ENCODE results near the gene GJA10.
"Not testable (repeated sequence)": the region's sequence is repeated elsewhere in the genome, so short reads cannot be mapped to it uniquely, and the experiment has no call there.

DNA sequence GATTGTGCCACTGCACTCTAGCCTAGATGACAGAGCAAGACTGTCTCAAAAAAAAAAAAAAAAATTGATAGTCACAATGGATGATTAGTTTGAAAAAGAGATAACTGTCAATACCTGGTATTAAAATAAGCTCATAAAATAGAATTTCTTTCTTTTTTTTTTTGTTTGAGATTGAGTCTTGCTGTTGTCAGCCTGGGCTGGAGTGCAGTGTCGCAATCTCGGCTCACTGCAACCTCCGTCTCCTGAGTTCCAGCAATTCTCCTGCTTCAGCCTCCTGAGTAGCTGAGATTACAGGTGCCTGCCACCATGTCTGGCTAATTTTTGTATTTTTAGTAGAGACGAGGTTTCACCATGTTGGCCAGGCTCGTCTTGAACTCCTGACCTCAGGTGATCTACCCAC, 46.8 kb upstream of the GJA10 start:
- not testable (repeated sequence) for TF ChIP-seq POLR2AphosphoS5 (IDR thresholded peaks at IDR 0.05; ENCODE audit: low read depth, low read length); SIN3A (IDR thresholded peaks at IDR 0.05; ENCODE audit: borderline replicate concordance, insufficient read depth, low read depth, low read length); TCF7L2 (IDR thresholded peaks at IDR 0.05; ENCODE audit: low read depth, low read length)
- TF ChIP-seq, protein P1, sequence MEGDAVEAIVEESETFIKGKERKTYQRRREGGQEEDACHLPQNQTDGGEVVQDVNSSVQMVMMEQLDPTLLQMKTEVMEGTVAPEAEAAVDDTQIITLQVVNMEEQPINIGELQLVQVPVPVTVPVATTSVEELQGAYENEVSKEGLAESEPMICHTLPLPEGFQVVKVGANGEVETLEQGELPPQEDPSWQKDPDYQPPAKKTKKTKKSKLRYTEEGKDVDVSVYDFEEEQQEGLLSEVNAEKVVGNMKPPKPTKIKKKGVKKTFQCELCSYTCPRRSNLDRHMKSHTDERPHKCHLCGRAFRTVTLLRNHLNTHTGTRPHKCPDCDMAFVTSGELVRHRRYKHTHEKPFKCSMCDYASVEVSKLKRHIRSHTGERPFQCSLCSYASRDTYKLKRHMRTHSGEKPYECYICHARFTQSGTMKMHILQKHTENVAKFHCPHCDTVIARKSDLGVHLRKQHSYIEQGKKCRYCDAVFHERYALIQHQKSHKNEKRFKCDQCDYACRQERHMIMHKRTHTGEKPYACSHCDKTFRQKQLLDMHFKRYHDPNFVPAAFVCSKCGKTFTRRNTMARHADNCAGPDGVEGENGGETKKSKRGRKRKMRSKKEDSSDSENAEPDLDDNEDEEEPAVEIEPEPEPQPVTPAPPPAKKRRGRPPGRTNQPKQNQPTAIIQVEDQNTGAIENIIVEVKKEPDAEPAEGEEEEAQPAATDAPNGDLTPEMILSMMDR (IDR thresholded peaks at IDR 0.05), result not testable (repeated sequence)
- TF ChIP-seq, protein P2, sequence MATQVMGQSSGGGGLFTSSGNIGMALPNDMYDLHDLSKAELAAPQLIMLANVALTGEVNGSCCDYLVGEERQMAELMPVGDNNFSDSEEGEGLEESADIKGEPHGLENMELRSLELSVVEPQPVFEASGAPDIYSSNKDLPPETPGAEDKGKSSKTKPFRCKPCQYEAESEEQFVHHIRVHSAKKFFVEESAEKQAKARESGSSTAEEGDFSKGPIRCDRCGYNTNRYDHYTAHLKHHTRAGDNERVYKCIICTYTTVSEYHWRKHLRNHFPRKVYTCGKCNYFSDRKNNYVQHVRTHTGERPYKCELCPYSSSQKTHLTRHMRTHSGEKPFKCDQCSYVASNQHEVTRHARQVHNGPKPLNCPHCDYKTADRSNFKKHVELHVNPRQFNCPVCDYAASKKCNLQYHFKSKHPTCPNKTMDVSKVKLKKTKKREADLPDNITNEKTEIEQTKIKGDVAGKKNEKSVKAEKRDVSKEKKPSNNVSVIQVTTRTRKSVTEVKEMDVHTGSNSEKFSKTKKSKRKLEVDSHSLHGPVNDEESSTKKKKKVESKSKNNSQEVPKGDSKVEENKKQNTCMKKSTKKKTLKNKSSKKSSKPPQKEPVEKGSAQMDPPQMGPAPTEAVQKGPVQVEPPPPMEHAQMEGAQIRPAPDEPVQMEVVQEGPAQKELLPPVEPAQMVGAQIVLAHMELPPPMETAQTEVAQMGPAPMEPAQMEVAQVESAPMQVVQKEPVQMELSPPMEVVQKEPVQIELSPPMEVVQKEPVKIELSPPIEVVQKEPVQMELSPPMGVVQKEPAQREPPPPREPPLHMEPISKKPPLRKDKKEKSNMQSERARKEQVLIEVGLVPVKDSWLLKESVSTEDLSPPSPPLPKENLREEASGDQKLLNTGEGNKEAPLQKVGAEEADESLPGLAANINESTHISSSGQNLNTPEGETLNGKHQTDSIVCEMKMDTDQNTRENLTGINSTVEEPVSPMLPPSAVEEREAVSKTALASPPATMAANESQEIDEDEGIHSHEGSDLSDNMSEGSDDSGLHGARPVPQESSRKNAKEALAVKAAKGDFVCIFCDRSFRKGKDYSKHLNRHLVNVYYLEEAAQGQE (IDR thresholded peaks at IDR 0.05; ENCODE audit: insufficient read depth in 1 of 2, low read depth in 2 of 2, low read length in 1 of 2), result not testable (repeated sequence)

All from Panc1 (cell line).